GM21381 (cell line): ENCODE results near the gene ATP8B1.

Experiments used
- ATAC-seq: cut with Tn5 transposase; IDR thresholded peaks from one replicate; pipeline ENCODE4 v1.9.1; 2021; ENCODE audit warnings: mild to moderate bottlenecking, moderate library complexity; ENCODE audit not compliant: unreplicated experiment

ATP8B1 gene

GRCh38 chr18:57631697-57632096, 171.4 kb downstream of the ATP8B1 start:
- ATAC-seq, result peak; percentile 6

DNA sequence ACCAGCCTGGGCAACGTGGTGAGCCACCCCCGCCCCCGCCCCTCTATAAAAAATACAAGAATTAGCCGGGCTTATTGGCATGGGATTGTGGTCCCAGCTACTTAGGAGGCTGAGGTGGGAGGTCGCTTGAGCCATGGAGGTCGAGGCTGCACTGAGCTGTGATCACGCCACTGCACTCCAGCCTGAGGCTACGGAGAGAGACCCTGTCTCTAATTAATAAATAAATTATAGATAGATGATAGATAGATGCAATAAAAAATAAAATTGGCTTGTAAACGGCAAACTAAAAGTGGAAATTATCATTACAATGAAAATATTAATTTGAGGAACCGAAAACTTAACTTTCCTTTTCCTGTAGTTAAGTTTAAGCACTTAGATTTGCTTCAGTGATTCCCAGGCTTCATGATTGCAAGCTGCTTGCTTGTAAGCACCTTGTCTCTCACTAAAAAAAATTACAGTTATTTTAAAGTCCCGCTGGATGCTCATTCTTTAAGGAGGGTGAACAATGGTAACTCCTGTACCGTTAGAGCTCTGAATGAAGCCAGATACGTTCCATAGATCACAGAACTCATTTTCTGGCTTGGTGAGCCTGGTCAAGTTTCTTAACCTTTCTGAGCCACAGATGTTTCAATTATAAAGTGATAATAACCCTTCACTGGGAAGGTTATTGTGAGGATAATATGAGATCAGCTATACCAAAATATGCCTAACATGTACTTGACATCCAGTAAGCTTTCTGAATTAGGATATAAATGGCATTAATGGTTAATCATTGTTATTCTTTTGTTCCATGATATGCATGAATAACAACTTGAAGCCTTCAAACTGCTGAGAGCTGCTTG, 172.1 kb downstream of the ATP8B1 start:
- ATAC-seq, result peak; percentile 33

DNA sequence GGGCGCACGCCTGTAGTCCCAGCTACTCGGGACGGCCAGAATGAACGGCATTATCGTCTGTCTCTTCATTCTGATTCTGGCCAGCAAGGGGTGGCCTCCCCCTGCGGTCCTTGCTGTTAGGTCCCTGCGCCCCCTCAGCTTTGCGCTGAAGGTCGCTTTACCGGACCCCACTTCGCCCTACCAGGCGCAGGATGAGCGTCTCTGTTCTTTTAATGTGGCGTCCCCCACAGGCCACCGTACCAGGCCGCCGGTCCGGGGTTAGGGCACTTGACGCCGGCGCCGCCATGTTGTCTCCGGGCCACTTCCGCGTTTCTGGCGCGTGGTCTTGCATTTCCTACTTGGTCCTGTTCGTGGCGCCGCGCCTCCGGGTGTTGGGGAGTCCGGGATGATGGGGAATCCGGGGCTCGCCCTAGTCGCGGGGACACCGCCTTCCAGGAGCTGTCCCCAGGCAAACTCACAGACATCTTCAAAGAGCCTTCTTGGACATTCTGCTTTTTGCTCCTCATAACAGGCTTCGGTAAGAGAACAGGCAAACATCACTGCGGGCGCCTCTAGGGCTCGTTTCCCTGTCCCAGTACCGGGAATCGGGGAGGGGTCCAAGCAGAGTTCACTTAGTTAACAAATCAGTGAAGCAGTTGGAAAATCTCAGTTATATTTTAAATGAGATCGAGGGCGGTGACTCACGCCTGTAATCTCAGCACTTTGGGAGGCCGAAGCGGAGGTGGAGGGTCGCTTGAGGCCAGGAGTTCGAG, 172.9 kb downstream of the ATP8B1 start:
- peak; percentile 93 for ATAC-seq

- ATAC-seq, result no peak
Observed at GRCh38 chr18:57629422-57629821, 173.7 kb downstream of the ATP8B1 start.

GRCh38 chr18:57627488-57627887, 175.6 kb downstream of the ATP8B1 start:
- ATAC-seq, result no peak

DNA sequence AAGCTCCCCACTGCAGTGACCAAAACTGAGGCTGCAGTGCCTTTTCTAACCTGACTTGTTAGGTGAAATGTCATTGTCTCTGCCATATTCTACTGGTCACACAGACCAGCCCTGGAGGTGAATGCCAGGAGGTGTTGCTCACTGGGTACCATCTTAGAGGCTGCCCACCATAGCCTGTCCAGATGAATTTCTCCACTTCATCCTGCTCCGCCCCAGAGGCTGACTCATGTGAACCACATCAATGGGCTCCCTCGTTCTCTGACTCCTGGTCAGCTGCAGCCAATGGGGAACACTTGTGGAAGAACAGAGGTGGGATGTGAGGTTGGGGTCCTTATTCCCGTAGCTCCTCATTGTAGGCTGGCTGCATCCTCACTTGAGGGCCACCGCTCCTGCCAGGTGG, 178.1 kb downstream of the ATP8B1 start:
- ATAC-seq, result no peak

GRCh38 chr18:57621246-57621604, 181.9 kb downstream of the ATP8B1 start:
- peak; percentile 21 for ATAC-seq

DNA sequence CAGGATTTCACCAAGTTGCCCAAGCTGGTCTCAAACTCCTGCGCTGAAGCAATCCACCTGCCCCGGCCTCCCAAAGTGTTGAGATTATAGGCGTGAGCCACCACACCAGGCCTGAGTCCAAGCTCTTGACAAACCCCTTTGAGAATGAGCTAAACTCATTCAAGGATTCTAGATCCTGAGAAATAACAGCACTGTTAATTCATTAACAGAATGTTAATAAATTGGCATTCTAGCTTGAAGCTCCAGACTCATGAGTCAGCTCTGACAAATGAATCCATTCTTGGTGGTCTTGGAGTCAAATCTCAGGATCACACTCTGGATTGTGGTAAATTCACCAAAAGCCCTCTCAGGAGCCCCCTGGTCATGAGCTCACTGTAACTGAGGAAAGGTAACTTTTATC, 183.2 kb downstream of the ATP8B1 start:
- no peak for ATAC-seq

GRCh38 chr18:57618910-57619309, 184.2 kb downstream of the ATP8B1 start:
- no peak for ATAC-seq

GRCh38 chr18:57603871-57604270, 199.2 kb downstream of the ATP8B1 start:
- no peak for ATAC-seq
